Measurements from ENCODE around the gene NT5C. TPM values are rescaled to one million over a fixed set of nuclear protein-coding genes. Genes with fewer than 3 reads are reported as not detected.
A peak's percentile ranks its signal among the peaks of the same experiment; 100 is the strongest.

NT5C gene
- polyA plus RNA-seq, 4 donors: 48.6 to 169 (median 111) TPM

- 0 to 1% (median 0%) methylated on average over 68 of the region's 68 CpGs for WGBS, 3 donors
- H3K27ac ChIP-seq (ENCODE audit: low read depth in 1 of 3, low read length in 2 of 3): peak within 1 kb of the TSS; percentile 66 to 85 (median 71)
- H3K9me3 ChIP-seq (ENCODE audit: control insufficient read depth in 2 of 2, insufficient read depth in 1 of 2, low read depth in 1 of 2, low read length in 1 of 2): no peaks in the 10 kb centered on the region
- DNase-seq: peak; percentile 89 to 94
- no peaks in the 10 kb centered on the region for H3K27me3 ChIP-seq (ENCODE audit: control insufficient read depth in 3 of 3, insufficient read depth in 3 of 3, low read length in 3 of 3)
- peaks cover 0 to 28% (median 6%) of the 10 kb centered on the region in 3 donors for H3K36me3 ChIP-seq (ENCODE audit: control insufficient read depth in 3 of 3, insufficient read depth in 2 of 3, low read depth in 1 of 3, low read length in 3 of 3)
- H3K4me1 ChIP-seq (ENCODE audit: control insufficient read depth in 3 of 3, insufficient read depth in 2 of 3, low read depth in 1 of 3, low read length in 2 of 3): peaks cover 0 to 23% (median 3%) of the 10 kb centered on the region in 3 donors
- peak within 1 kb of the TSS; percentile 73 to 90 (median 84) for H3K4me3 ChIP-seq (ENCODE audit: low read depth in 1 of 3, low read length in 3 of 3)
- FAIRE-seq: no peak
These were observed 21.9 kb downstream of the NT5C start, which contains the start of gene ARMC7 for GRCh38 chr17:75109407-75110233. Gene ARMC7, plus strand, starts transcription at chr17:75109969. Its CDS starts 320 bp downstream, at chr17:75110289.

GRCh38 chr17:75109046-75109406, 22.5 kb downstream of the NT5C start:
- peak in 1 of 2 donors; percentile 33 for DNase-seq
- 4 to 5% (median 4%) methylated on average over 20 to 22 of the region's 22 CpGs for WGBS, 3 donors
- H3K4me3 ChIP-seq (ENCODE audit: low read depth in 1 of 3, low read length in 3 of 3): peak overlapping the region; percentile 73 to 90 (median 84)

GRCh38 chr17:75108193-75108592, 23.3 kb downstream of the NT5C start:
- no peak overlapping the region for H3K27ac ChIP-seq (ENCODE audit: low read depth in 1 of 3, low read length in 2 of 3)
- H3K27me3 ChIP-seq (ENCODE audit: control insufficient read depth in 3 of 3, insufficient read depth in 3 of 3, low read length in 3 of 3): no peaks in the 10 kb centered on the region
- 81 to 97% (median 82%) methylated on average over 2 of the region's 2 CpGs for WGBS, 3 donors
- H3K4me1 ChIP-seq (ENCODE audit: control insufficient read depth in 3 of 3, insufficient read depth in 2 of 3, low read depth in 1 of 3, low read length in 2 of 3): peaks cover 0 to 15% (median 3%) of the 10 kb centered on the region in 3 donors
- no peaks in the 10 kb centered on the region for H3K9me3 ChIP-seq (ENCODE audit: control insufficient read depth in 2 of 2, insufficient read depth in 1 of 2, low read depth in 1 of 2, low read length in 1 of 2)
- FAIRE-seq (no peak), DNase-seq (no peak)
- H3K36me3 ChIP-seq (ENCODE audit: control insufficient read depth in 3 of 3, insufficient read depth in 2 of 3, low read depth in 1 of 3, low read length in 3 of 3): peaks cover 0 to 38% (median 12%) of the 10 kb centered on the region in 3 donors
- no peak overlapping the region for H3K4me3 ChIP-seq (ENCODE audit: low read depth in 1 of 3, low read length in 3 of 3)

More at GRCh38 chr17:75109046-75109406, 22.5 kb downstream of the NT5C start:
- no peaks in the 10 kb centered on the region for H3K27me3 ChIP-seq (ENCODE audit: control insufficient read depth in 3 of 3, insufficient read depth in 3 of 3, low read length in 3 of 3)
- no peaks in the 10 kb centered on the region for H3K9me3 ChIP-seq (ENCODE audit: control insufficient read depth in 2 of 2, insufficient read depth in 1 of 2, low read depth in 1 of 2, low read length in 1 of 2)
- H3K4me1 ChIP-seq (ENCODE audit: control insufficient read depth in 3 of 3, insufficient read depth in 2 of 3, low read depth in 1 of 3, low read length in 2 of 3): peaks cover 0 to 18% (median 3%) of the 10 kb centered on the region in 3 donors
- no peak for FAIRE-seq
- peaks cover 0 to 34% (median 8%) of the 10 kb centered on the region in 3 donors for H3K36me3 ChIP-seq (ENCODE audit: control insufficient read depth in 3 of 3, insufficient read depth in 2 of 3, low read depth in 1 of 3, low read length in 3 of 3)
- H3K27ac ChIP-seq (ENCODE audit: low read depth in 1 of 3, low read length in 2 of 3): no peak overlapping the region

- FAIRE-seq: no peak
These were observed 26.1 kb downstream of the NT5C start for GRCh38 chr17:75105126-75106080.

GRCh38 chr17:75103601-75104554, 27.7 kb downstream of the NT5C start:
- FAIRE-seq: no peak
- H3K36me3 ChIP-seq (ENCODE audit: control insufficient read depth in 3 of 3, insufficient read depth in 2 of 3, low read depth in 1 of 3, low read length in 3 of 3): peaks cover 4 to 69% (median 23%) of the 10 kb centered on the region in 3 donors
- H3K4me1 ChIP-seq (ENCODE audit: control insufficient read depth in 3 of 3, insufficient read depth in 2 of 3, low read depth in 1 of 3, low read length in 2 of 3): peaks cover 0 to 2% (median 0%) of the 10 kb centered on the region in 3 donors
- no peak overlapping the region for H3K27ac ChIP-seq (ENCODE audit: low read depth in 1 of 3, low read length in 2 of 3)
- H3K9me3 ChIP-seq (ENCODE audit: control insufficient read depth in 2 of 2, insufficient read depth in 1 of 2, low read depth in 1 of 2, low read length in 1 of 2): no peaks in the 10 kb centered on the region
- no peak overlapping the region for H3K4me3 ChIP-seq (ENCODE audit: low read depth in 1 of 3, low read length in 3 of 3)
- WGBS, 3 donors: 88 to 92% (median 88%) methylated on average over 13 to 14 of the region's 14 CpGs
- H3K27me3 ChIP-seq (ENCODE audit: control insufficient read depth in 3 of 3, insufficient read depth in 3 of 3, low read length in 3 of 3): no peaks in the 10 kb centered on the region
- DNase-seq: no peak

More at GRCh38 chr17:75105126-75106080, 26.1 kb downstream of the NT5C start:
- no peak overlapping the region for H3K27ac ChIP-seq (ENCODE audit: low read depth in 1 of 3, low read length in 2 of 3)
- peak; percentile 68 to 79 for DNase-seq
- 47 to 58% (median 56%) methylated on average over 20 of the region's 20 CpGs for WGBS, 3 donors
- H3K9me3 ChIP-seq (ENCODE audit: control insufficient read depth in 2 of 2, insufficient read depth in 1 of 2, low read depth in 1 of 2, low read length in 1 of 2): no peaks in the 10 kb centered on the region
- H3K4me1 ChIP-seq (ENCODE audit: control insufficient read depth in 3 of 3, insufficient read depth in 2 of 3, low read depth in 1 of 3, low read length in 2 of 3): peaks cover 0 to 10% (median 3%) of the 10 kb centered on the region in 3 donors
- no peaks in the 10 kb centered on the region for H3K27me3 ChIP-seq (ENCODE audit: control insufficient read depth in 3 of 3, insufficient read depth in 3 of 3, low read length in 3 of 3)
- peaks cover 2 to 54% (median 12%) of the 10 kb centered on the region in 3 donors for H3K36me3 ChIP-seq (ENCODE audit: control insufficient read depth in 3 of 3, insufficient read depth in 2 of 3, low read depth in 1 of 3, low read length in 3 of 3)
- no peak overlapping the region for H3K4me3 ChIP-seq (ENCODE audit: low read depth in 1 of 3, low read length in 3 of 3)

GRCh38 chr17:75102385-75102821, 29.1 kb downstream of the NT5C start:
- 61 to 72% (median 68%) methylated on average over 12 of the region's 12 CpGs for WGBS, 3 donors
- FAIRE-seq (no peak), DNase-seq (no peak)
- no peak overlapping the region for H3K27ac ChIP-seq (ENCODE audit: low read depth in 1 of 3, low read length in 2 of 3)
- no peaks in the 10 kb centered on the region for H3K9me3 ChIP-seq (ENCODE audit: control insufficient read depth in 2 of 2, insufficient read depth in 1 of 2, low read depth in 1 of 2, low read length in 1 of 2)
- H3K4me1 ChIP-seq (ENCODE audit: control insufficient read depth in 3 of 3, insufficient read depth in 2 of 3, low read depth in 1 of 3, low read length in 2 of 3): no peaks in the 10 kb centered on the region
- no peaks in the 10 kb centered on the region for H3K27me3 ChIP-seq (ENCODE audit: control insufficient read depth in 3 of 3, insufficient read depth in 3 of 3, low read length in 3 of 3)
- H3K4me3 ChIP-seq (ENCODE audit: low read depth in 1 of 3, low read length in 3 of 3): no peak overlapping the region
- H3K36me3 ChIP-seq (ENCODE audit: control insufficient read depth in 3 of 3, insufficient read depth in 2 of 3, low read depth in 1 of 3, low read length in 3 of 3): peaks cover 4 to 84% (median 24%) of the 10 kb centered on the region in 3 donors

- H3K27me3 ChIP-seq (ENCODE audit: control insufficient read depth in 3 of 3, insufficient read depth in 3 of 3, low read length in 3 of 3): no peaks in the 10 kb centered on the region
- peaks cover 0 to 14% (median 0%) of the 10 kb centered on the region in 3 donors for H3K4me1 ChIP-seq (ENCODE audit: control insufficient read depth in 3 of 3, insufficient read depth in 2 of 3, low read depth in 1 of 3, low read length in 2 of 3)
- DNase-seq (no peak), FAIRE-seq (no peak)
- peaks cover 4 to 79% (median 24%) of the 10 kb centered on the region in 3 donors for H3K36me3 ChIP-seq (ENCODE audit: control insufficient read depth in 3 of 3, insufficient read depth in 2 of 3, low read depth in 1 of 3, low read length in 3 of 3)
- H3K27ac ChIP-seq (ENCODE audit: low read depth in 1 of 3, low read length in 2 of 3): no peak overlapping the region
- H3K9me3 ChIP-seq (ENCODE audit: control insufficient read depth in 2 of 2, insufficient read depth in 1 of 2, low read depth in 1 of 2, low read length in 1 of 2): no peaks in the 10 kb centered on the region
- no peak overlapping the region for H3K4me3 ChIP-seq (ENCODE audit: low read depth in 1 of 3, low read length in 3 of 3)
- 95 to 97% (median 97%) methylated on average over 28 to 31 of the region's 31 CpGs for WGBS, 3 donors
These were observed 31.5 kb downstream of the NT5C start for GRCh38 chr17:75099881-75100595.

Data from small intestine (tissue), 7 donors.